T-helper 2 cell (primary cell): ENCODE results near the gene OVOL3.
"Not testable (repeated sequence)": the region's sequence is repeated elsewhere in the genome, so short reads cannot be mapped to it uniquely, and the experiment has no call there.

ENCODE experiments used
- DNase-seq, 5 experiments: peaks; one replicate each; pipeline versions ENCODE4 v3.0.0 to v3.0.0-alpha.2; 2012 to 2022
- total RNA-seq, 2 donors: gene quantifications; one replicate each; lab custom pipeline; 2026; lab: John Stamatoyannopoulos, UW

OVOL3 gene
- 0 reads per million in 2 donors for total RNA-seq

- no peak for DNase-seq
These were observed at the start of gene OVOL3 for GRCh38 chr19:36110487-36111199. OVOL3 (plus strand) TSS chr19:36111143; CDS start chr19:36111203, 60 bp downstream.

GRCh38 chr19:36061367-36061766, 49.6 kb upstream of the OVOL3 start:
- no peak for DNase-seq

DNA sequence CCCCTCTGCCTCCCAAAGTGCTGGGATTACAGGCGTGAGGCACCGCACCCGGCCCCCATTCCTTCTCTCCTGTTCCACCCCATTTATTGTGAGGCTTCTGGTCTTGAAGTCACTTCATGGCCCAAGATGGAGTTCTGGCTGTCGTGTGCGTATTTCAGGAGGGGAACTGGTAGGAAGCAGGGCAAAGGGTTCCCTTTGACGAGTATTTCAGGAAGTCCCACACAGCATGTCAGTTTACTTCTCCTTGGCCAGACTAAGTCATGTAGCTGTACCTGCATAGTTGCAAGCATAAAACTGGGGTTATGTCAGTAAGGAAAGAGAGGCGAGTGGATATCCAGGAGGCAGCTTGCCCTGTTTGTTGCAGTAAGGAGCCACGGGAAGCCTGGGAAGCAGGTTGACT, 46.1 kb upstream of the OVOL3 start:
- no peak for DNase-seq

- DNase-seq = no peak
These were observed 43.3 kb upstream of the OVOL3 start for GRCh38 chr19:36067681-36068080.

DNA sequence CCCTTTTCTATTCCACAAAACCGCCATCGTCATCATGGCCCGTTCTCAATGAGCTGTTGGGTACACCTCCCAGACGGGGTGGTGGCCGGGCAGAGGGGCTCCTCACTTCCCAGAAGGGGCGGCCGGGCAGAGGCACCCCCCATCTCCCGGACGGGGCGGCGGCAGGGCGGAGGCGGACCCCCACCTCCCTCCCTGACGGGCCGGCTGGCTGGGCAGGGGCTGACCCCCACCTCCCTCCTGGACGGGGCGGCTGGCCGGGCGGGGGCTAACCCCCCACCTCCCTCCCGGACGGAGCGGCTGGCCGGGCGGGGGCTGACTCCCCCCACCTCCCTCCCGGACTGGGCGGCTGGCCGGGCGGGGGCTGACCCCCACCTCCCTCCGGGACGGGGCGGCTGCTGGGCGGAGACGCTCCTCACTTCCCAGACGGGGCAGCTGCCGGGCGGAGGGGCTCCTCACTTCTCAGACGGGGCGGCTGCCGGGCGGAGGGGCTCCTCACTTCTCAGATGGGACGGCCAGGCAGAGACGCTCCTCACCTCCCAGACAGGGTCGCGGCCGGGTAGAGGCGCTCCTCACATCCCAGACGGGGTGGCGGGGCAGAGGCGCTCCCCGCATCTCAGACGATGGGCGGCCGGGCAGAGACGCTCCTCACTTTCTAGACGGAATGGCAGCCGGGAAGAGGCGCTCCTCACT, 42.0 kb upstream of the OVOL3 start:
- not testable (repeated sequence) for DNase-seq

GRCh38 chr19:36072081-36072480, 38.9 kb upstream of the OVOL3 start:
- no peak for DNase-seq

DNA sequence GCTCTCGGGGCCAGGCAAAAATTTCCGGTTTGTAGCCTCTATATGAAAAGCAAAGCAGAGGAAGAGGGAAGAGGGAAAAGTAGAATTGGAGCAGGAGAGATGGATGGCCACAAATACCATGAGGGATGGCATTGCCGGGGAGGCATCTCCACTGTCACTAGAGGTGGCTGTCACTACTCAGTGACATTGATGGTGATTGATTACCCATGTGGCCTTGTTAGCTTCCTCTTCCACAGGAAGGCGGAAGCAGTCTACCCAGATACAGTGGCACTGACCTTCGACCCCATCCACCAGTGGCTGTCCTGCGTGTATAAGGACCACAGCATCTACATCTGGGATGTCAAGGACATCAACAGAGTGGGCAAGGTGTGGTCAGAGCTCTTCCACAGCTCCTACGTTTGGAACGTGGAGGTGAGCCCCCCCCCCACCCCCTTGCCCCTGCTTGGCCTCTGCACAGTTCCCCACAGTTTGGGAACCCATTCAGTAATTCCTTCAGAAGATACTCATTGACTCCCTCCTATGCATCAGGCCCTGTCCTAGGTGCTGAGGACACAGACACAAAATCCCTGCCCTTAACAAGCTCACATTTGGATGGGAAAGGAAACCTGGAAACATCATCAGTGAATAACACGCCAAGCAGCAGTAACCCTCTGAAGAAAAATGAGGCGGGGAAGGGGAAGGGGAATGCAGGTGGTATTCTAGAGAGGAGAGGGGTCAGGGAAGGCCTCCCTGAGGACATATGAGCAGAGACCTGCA, 37.6 kb upstream of the OVOL3 start:
- no peak for DNase-seq

DNA sequence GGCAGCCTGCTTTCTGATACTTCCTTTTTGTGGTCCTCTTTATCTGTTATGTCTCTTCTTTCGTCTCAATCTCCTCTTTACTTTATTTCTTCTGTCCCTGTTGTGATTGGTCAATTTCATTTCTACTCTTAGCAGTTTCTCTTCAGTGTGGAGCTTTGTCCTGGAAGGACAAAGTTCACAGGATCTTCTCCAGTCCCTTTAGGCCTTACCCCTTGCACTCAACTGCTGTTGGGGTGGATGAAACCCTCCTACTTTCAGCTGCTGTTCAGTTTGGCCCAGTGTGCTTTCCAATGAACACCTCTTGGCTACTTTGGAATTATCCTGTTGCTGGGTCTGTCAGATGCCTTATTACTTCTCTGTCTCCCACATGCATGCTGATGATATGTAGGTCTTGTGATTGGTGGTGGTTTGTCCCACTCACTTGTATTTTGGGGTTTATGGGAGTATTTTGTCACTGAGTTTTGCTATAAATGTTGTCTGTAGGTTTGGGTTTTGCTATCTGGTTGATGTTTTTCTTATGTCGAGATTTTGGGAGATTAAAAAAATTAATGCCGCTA, 31.5 kb upstream of the OVOL3 start:
- no peak for DNase-seq

DNA sequence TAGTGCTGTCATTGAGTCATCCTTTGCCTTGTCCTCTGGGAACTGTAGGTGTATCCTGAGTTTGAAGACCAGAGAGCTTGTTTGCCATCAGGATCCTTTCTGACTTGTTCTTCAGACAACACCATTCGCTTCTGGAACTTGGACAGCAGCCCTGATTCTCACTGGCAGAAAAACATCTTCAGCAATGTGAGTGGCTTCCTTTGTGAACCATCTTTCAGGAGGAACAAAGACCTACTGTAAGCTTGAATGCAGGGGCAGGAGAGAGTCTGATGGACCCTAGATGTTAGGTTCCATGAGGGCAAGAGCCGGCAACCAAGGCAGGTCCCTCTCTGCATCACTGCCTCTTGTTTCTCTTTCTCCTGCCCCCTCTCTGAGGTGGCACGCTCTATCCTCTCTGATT, 29.6 kb upstream of the OVOL3 start:
- no peak for DNase-seq

GRCh38 chr19:36081894-36082293, 29.0 kb upstream of the OVOL3 start:
- no peak for DNase-seq

- no peak for DNase-seq
These were observed 28.0 kb upstream of the OVOL3 start for GRCh38 chr19:36082916-36083315.

- no peak for DNase-seq
These were observed 26.5 kb upstream of the OVOL3 start for GRCh38 chr19:36084231-36085009.

DNA sequence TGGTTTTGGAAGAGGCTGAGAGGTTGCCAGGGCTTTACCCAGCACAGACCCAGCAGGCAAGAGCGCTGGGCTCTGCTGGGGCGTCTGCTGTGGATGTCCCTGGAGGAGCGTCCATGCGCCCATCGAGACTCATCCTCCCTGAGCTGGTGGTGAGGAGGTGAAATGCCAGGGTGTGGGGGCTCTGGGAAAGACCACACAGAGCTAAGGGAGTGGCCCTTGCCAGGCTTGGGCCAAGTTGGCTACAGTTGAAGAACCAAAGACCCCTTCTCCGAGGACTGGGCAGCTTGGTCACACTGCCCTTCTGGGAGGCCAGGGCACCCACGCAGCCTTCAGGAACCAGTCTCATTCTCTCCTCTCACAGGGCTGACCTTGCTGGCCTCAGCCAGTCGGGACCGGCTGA, 24.6 kb upstream of the OVOL3 start:
- no peak for DNase-seq

DNA sequence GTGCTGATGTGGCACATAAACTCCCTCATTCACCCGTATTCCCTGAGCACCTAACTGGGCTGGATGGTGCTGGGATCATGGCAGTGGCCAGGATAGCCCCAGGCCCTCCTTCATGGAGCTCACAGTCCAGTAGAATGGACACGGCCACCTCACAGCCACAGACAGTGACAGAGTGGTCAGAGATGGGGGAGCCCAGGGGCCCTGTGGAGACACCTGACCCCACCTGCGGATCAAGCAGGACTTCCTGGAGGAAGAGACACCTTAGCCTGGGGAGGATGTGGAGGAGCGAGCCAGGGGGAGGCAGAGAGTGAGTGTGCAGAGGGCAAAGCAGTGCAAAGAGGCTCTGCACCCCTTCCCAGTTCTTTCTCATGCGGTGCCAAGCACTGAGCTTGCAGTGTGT, 21.1 kb upstream of the OVOL3 start:
- DNase-seq = no peak

DNA sequence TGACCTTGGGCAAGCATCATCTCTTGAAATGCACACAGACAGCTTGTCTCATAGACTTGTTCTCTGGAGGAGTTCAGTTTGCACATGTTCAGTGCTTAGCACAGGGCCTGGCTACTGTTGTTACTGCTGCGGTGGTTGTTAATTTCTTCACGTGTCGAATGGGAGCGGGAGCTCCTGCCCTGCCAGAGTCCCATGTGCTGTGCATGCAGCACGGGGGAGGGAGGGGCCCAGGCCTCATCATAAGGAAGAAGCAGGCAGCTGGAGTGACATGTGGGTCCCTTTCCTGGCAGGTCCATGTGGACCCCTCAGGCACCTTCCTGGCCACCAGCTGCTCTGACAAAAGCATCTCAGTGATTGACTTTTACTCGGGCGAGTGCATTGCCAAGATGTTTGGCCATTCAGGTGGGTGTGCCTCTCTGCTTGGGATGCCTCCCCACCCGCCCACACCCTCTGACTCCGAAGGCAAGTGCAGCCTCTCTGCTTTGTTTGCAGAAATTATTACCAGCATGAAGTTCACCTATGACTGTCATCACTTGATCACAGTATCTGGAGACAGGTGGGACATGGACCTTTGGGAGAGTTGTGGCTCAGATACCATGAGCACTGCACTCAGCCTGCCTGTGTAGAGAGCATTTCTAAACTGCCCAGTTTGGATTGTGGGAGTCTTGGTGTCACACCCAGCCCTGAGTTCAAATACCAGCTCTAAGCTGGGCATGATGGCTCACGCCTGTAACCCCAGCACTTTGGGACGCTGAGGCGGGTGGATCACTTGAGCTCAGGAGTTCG, 19.8 kb upstream of the OVOL3 start:
- DNase-seq = no peak

DNA sequence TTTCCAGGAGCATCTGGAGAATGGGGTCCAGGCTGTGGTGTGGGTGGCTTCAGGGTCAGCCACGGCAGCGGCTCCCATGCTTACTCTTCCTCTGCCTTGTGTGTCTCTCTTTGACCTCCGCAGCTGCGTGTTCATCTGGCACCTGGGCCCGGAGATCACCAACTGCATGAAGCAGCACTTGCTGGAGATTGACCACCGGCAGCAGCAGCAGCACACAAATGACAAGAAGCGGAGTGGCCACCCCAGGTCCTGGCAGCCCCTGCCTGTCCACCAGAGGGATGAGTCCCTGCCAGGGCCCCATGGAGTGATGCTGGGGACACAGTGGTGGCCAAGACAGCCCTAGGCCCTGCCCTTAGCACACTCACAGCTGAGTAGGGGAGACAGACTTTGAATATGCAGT, 18.4 kb upstream of the OVOL3 start:
- no peak for DNase-seq

- peak in 1 of 5 experiments; percentile 29 for DNase-seq
These were observed 17.7 kb upstream of the OVOL3 start for GRCh38 chr19:36093146-36093662.

DNA sequence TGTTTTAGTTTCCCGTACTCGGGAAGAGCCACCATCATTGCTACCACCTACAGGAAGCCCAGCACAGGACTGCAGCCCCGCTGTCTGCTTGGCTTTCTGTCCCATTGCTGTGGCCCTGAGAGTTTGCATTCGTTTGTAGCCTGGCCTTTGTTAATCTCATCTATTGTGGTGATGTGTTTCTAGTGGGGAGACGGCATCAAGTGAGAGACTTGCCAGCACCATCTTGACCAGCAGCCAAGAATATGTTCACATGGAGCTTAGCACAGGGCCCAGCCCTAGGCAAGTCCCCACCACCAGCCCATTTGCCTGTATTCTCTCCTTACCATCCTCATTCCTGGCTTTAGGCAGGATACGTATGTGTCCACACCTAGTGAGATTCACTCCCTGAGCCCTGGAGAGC, 17.3 kb upstream of the OVOL3 start:
- no peak for DNase-seq

- DNase-seq = no peak
These were observed 13.9 kb upstream of the OVOL3 start for GRCh38 chr19:36097036-36097435.

- no peak for DNase-seq
These were observed 11.7 kb upstream of the OVOL3 start for GRCh38 chr19:36099166-36099785.

- no peak for DNase-seq
These were observed 10.5 kb upstream of the OVOL3 start for GRCh38 chr19:36100476-36100875.
